HG02840 (cell line): ENCODE data around the gene BRCA1.

ENCODE experiments used
- ATAC-seq: cut with Tn5 transposase; IDR thresholded peaks from one replicate; pipeline ENCODE4 v1.9.1; 2021; ENCODE audit warnings: mild to moderate bottlenecking, moderate library complexity, moderate number of reproducible peaks; ENCODE audit not compliant: unreplicated experiment, low FRiP score

BRCA1 gene

GRCh38 chr17:43026595-43026994 is 98.6 kb downstream of the BRCA1 start:
- no peak for ATAC-seq

GRCh38 chr17:43025766-43026537 is 99.2 kb downstream of the BRCA1 start:
- no peak for ATAC-seq

GRCh38 chr17:43025290-43025657 is 99.9 kb downstream of the BRCA1 start:
- no peak for ATAC-seq

GRCh38 chr17:43024407-43025289 is 100.5 kb downstream of the BRCA1 start, which contains the start of gene RND2:
TSS of gene RND2 (plus strand) at chr17:43025231. CDS start at chr17:43025348, 117 bp downstream.
- no peak for ATAC-seq

GRCh38 chr17:43021741-43022512 is 103.2 kb downstream of the BRCA1 start, which contains the start of gene VAT1:
TSS of gene VAT1 (minus strand) at chr17:43022385. CDS start at chr17:43022322, 63 bp downstream.
- ATAC-seq: no peak

- no peak for ATAC-seq
These were observed 104.1 kb downstream of the BRCA1 start for GRCh38 chr17:43020789-43021740.

- no peak for ATAC-seq
These were observed 105.0 kb downstream of the BRCA1 start for GRCh38 chr17:43020030-43020621.

- ATAC-seq: no peak
These were observed 105.7 kb downstream of the BRCA1 start for GRCh38 chr17:43019418-43019817.

GRCh38 chr17:43018932-43019331 is 106.2 kb downstream of the BRCA1 start:
- ATAC-seq: no peak

GRCh38 chr17:43018008-43018853 is 106.9 kb downstream of the BRCA1 start:
- ATAC-seq: no peak

- ATAC-seq: no peak
These were observed 108.9 kb downstream of the BRCA1 start for GRCh38 chr17:43016216-43016615.

- ATAC-seq: no peak
These were observed 109.6 kb downstream of the BRCA1 start for GRCh38 chr17:43015579-43015978.

- ATAC-seq: no peak
These were observed 110.3 kb downstream of the BRCA1 start for GRCh38 chr17:43014649-43015542.

- no peak for ATAC-seq
These were observed 111.0 kb downstream of the BRCA1 start for GRCh38 chr17:43014020-43014648.

GRCh38 chr17:43013296-43013695 is 111.9 kb downstream of the BRCA1 start:
- ATAC-seq: no peak

GRCh38 chr17:43011728-43012472 is 113.3 kb downstream of the BRCA1 start:
- no peak for ATAC-seq
